K562 (cell line): ENCODE results near the gene SLC9A2. TPM values are rescaled to one million over a fixed set of nuclear protein-coding genes. Genes with fewer than 3 reads are reported as not detected.

Experiments
- ATAC-seq: fragments of 200-7000 bp; cut with Tn5 transposase; 3 replicates; pipeline ENCODE4 v1.9.1; 2020; ENCODE audit warnings: moderate library complexity
- BruUV-seq: library from RNA; stranded (reverse); fragments of 400-500 nt; replicated peaks from 2 replicates; lab custom pipeline; 2021; lab: Mats Ljungman, UMichigan
- CTCF ChIA-PET: fragments of 300-600 bp; formaldehyde crosslinking; extraction: SDS; loops from one replicate; lab custom pipeline; 2021; ENCODE audit warnings: low intra/inter-chr PET ratio; lab: Yijun Ruan, JAX
- POLR2A ChIA-PET: fragments of 300-600, 350-650 bp; sonication (Branson Sonifier 250); formaldehyde crosslinking; extraction: SDS; loops from one replicate; lab custom pipeline; 2021; ENCODE audit warnings: antibody characterized with exemption, inconsistent platforms; lab: Yijun Ruan, JAX
- DNase-seq, 4 experiments: peaks; one replicate each; pipeline versions ENCODE4 v3.0.0 to v3.0.0-alpha.2; 2011 to 2018; ENCODE audit warnings: low spot score in 3 of 4, mixed read lengths in 3 of 4; ENCODE audit errors: extremely low read depth in 1 of 4
- FAIRE-seq: peaks from 2 replicates; lab custom pipeline; 2011; peaks lifted over from hg19 to GRCh38; lab: Jason Lieb, UNC
- H2AFZ ChIP-seq: 2 replicates; pipeline ENCODE4 v1.6.0; 2011; ENCODE audit warnings: low read depth, low read length, control low read depth, inconsistent platforms
- H3K27ac ChIP-seq: fragments of 200-600 bp; 3 replicates; pipeline ENCODE4 v1.8.0; 2011; ENCODE audit warnings: low read depth, mild to moderate bottlenecking, control low read depth, inconsistent platforms, low read length, moderate library complexity, mixed read lengths; ENCODE audit errors: extremely low read depth
- H3K27me3 ChIP-seq, 2 experiments: fragments of 300-600 bp in 1 of 2; 2 replicates in 1 of 2; 3 replicates in 1 of 2; pipeline versions ENCODE4 v1.6.0 to v1.8.0; 2011; ENCODE audit warnings: inconsistent platforms in 2 of 2, low read length in 2 of 2, mild to moderate bottlenecking in 1 of 2, mixed read lengths in 1 of 2, moderate library complexity in 1 of 2; ENCODE audit not compliant: control insufficient read depth in 2 of 2, insufficient read depth in 2 of 2
- H3K36me3 ChIP-seq: fragments of 300-600 bp; 3 replicates; pipeline ENCODE4 v1.8.0; 2011; ENCODE audit warnings: mild to moderate bottlenecking, low read length, inconsistent platforms; ENCODE audit not compliant: control insufficient read depth, insufficient read depth
- H3K4me1 ChIP-seq, 2 experiments: fragments of 200-600 bp in 1 of 2; replicated peaks in 1 of 2; 2 replicates in 1 of 2; 3 replicates in 1 of 2; pipeline versions ENCODE4 v1.5.1 to v1.8.0; 2011; ENCODE audit warnings: inconsistent platforms in 2 of 2, low read length in 2 of 2, mild to moderate bottlenecking in 1 of 2, mixed read lengths in 1 of 2, moderate library complexity in 1 of 2; ENCODE audit not compliant: control insufficient read depth in 2 of 2, insufficient read depth in 2 of 2
- H3K4me2 ChIP-seq: 2 replicates; pipeline ENCODE4 v1.6.1; 2011; ENCODE audit warnings: low read length, control low read depth, inconsistent platforms, mixed read lengths; ENCODE audit not compliant: insufficient read depth
- H3K4me3 ChIP-seq: fragments of 200-600 bp; sonication (generic), shearing (Covaris generic); 2 replicates; pipeline ENCODE4 v1.5.1; 2016; ENCODE audit warnings: control low read depth, inconsistent platforms
- H3K79me2 ChIP-seq: fragments of 200-600 bp; 3 replicates; pipeline ENCODE4 v1.8.0; 2011; ENCODE audit warnings: low read length, inconsistent platforms; ENCODE audit not compliant: control insufficient read depth, insufficient read depth
- H3K9ac ChIP-seq, 2 experiments: 2 replicates each; pipeline versions ENCODE4 v1.6.0 to v1.6.1; 2011; ENCODE audit warnings: low read depth in 2 of 2, low read length in 2 of 2, control low read depth in 1 of 2, inconsistent platforms in 1 of 2, mild to moderate bottlenecking in 1 of 2, mixed read lengths in 1 of 2; ENCODE audit not compliant: insufficient read depth in 1 of 2
- H3K9me1 ChIP-seq: one replicate; pipeline ENCODE4 v1.6.0; 2011; ENCODE audit warnings: inconsistent platforms, mild to moderate bottlenecking, low read length, moderate library complexity; ENCODE audit not compliant: control insufficient read depth, insufficient read depth
- H3K9me3 ChIP-seq: replicated peaks from 2 replicates; pipeline ENCODE4 v1.5.1; 2011; ENCODE audit warnings: low read depth, low read length, inconsistent platforms; ENCODE audit not compliant: control insufficient read depth, insufficient read depth
- H4K20me1 ChIP-seq: replicated peaks from 2 replicates; pipeline ENCODE4 v1.6.1; 2011; ENCODE audit warnings: low read length, inconsistent platforms, mixed read lengths; ENCODE audit not compliant: control insufficient read depth, insufficient read depth
- ARID3A ChIP-seq: IDR thresholded peaks from 2 replicates; pipeline ENCODE4 v1.6.1; 2012; ENCODE audit warnings: low read depth, low read length, improper control_type of control experiment, borderline replicate concordance
- ATF4 ChIP-seq: fragments of 450-650 bp; formaldehyde crosslinking; IDR thresholded peaks from 2 replicates; pipeline ENCODE4 v1.4.0; 2022; ENCODE audit warnings: mild to moderate bottlenecking, moderate library complexity
- HDAC8 ChIP-seq: fragments of 450-650 bp; IDR thresholded peaks from 2 replicates; pipeline ENCODE4 v1.6.1; 2016; ENCODE audit warnings: mild to moderate bottlenecking, missing genetic modification characterization, moderate library complexity, missing compliant biosample characterization
- JUNB ChIP-seq: fragments of 450-650 bp; formaldehyde crosslinking; conservative IDR thresholded peaks from 2 replicates; pipeline ENCODE4 v1.4.0; 2020; ENCODE audit warnings: mild to moderate bottlenecking
- MYBL2 ChIP-seq, 2 experiments: fragments of 450-650 bp in 1 of 2; sonication (generic) in 1 of 2; formaldehyde crosslinking in 1 of 2; IDR thresholded peaks; 2 replicates each; pipeline versions ENCODE4 v1.6.1 to v1.8.1; 2017 to 2022; ENCODE audit warnings: borderline replicate concordance in 1 of 2, inconsistent platforms in 1 of 2, low read depth in 1 of 2, mild to moderate bottlenecking in 1 of 2, missing genetic modification reagents in 1 of 2, moderate library complexity in 1 of 2
- RNF2 ChIP-seq: sonication (generic); IDR thresholded peaks from 2 replicates; pipeline ENCODE4 v1.6.1; 2016
- THRA ChIP-seq: fragments of 450-650 bp; IDR thresholded peaks from 2 replicates; pipeline ENCODE4 v1.6.1; 2017; ENCODE audit warnings: mild to moderate bottlenecking, moderate library complexity
- ZNF133 ChIP-seq: fragments of 250-450 bp; sonication (Bioruptor Pico); IDR thresholded peaks from 2 replicates; pipeline ENCODE4 v1.4.0; 2020; ENCODE audit warnings: mild to moderate bottlenecking
- ZNF395 ChIP-seq: fragments of 200-800 bp; sonication (Bioruptor generic); IDR thresholded peaks from 2 replicates; pipeline ENCODE4 v1.6.1; 2017; ENCODE audit warnings: missing genetic modification characterization, missing compliant biosample characterization
- WGBS: fragments of 100-300 bp; shearing (Covaris generic); methylation state at CpG from one replicate; pipeline ENCODE4 v1.1.6; 2016; ENCODE audit warnings: low coverage, mixed read lengths; ENCODE audit not compliant: insufficient coverage; ENCODE audit errors: missing lambda C conversion rate; 5-methylcytosine and 5-hydroxymethylcytosine counted together
- in situ Hi-C: fragments of 300-500 bp; cut with MboI; formaldehyde crosslinking; loops from 4 replicates; pipeline ENCODE4 v1.15.0; 2018; ENCODE audit warnings: inconsistent platforms, mixed read lengths
- intact Hi-C: fragments of 100-400 bp; cut with micrococcal nuclease; formaldehyde crosslinking; loops from 2 replicates; pipeline ENCODE4 v1.14.2; 2022
- polyA plus RNA-seq, 8 experiments: library from polyadenylated mRNA; depleted of rRNA in 4 of 8; stranded (reverse) in 5 of 8; unstranded in 3 of 8; fragments of >200 nt; fragmentation: Nextera tagmentation in 2 of 8; fragmentation: Illumina TruSeq in 1 of 8; extraction: Ambion mirVana in 2 of 8; extraction: Trizol in 1 of 8; gene quantifications; 2 replicates each; pipeline versions ENCODE4 v1.2.1 to v1.2.3, GENCODE V29; 2011 to 2014; ENCODE audit warnings: inconsistent platforms in 1 of 8, missing spikeins in 1 of 8
- total RNA-seq, 7 experiments: library from RNA; depleted of rRNA in 6 of 7; stranded (reverse); fragments of >200 nt in 6 of 7; fragmentation: Illumina TruSeq in 2 of 7; extraction: Trizol in 2 of 7; gene quantifications; 2 replicates each; pipeline versions ENCODE4 v1.2.1 to v1.2.3, GENCODE V29; 2011 to 2021; ENCODE audit warnings: low replicate concordance in 1 of 7
- TF ChIP-seq, protein P1 (sequence below): fragments of 450-650 bp; IDR thresholded peaks from 2 replicates; pipeline ENCODE4 v1.6.1; 2018; ENCODE audit not compliant: partially characterized antibody

The SLC9A2 gene
- total and polyA plus RNA-seq, 9 of the 15 experiments (the other 6 are each of a cell fraction or from before 2014, with no cell fraction given), result 0.45 to 3.3 (median 1.6) TPM

DNA sequence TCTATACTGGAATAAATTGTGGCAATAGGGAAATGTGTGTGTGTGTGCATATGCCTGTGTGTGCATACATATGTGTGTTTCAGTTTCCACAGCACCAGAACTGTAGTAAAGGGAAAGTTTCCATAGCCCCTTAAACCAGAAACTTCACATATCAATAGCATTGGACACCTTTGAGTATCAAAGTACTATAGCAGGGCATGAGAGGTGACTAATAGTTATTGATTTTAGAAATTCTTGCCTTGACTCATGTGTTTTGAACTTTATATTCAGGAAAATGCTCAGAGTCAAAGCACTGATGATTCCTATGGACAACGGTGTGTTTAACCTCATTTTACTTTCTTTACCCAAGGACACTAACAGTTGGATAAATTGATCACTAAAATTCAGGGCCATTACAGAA, 50.0 kb downstream of the SLC9A2 start (continued):
- no peak for TF ChIP-seq THRA
- TF ChIP-seq, protein P1, sequence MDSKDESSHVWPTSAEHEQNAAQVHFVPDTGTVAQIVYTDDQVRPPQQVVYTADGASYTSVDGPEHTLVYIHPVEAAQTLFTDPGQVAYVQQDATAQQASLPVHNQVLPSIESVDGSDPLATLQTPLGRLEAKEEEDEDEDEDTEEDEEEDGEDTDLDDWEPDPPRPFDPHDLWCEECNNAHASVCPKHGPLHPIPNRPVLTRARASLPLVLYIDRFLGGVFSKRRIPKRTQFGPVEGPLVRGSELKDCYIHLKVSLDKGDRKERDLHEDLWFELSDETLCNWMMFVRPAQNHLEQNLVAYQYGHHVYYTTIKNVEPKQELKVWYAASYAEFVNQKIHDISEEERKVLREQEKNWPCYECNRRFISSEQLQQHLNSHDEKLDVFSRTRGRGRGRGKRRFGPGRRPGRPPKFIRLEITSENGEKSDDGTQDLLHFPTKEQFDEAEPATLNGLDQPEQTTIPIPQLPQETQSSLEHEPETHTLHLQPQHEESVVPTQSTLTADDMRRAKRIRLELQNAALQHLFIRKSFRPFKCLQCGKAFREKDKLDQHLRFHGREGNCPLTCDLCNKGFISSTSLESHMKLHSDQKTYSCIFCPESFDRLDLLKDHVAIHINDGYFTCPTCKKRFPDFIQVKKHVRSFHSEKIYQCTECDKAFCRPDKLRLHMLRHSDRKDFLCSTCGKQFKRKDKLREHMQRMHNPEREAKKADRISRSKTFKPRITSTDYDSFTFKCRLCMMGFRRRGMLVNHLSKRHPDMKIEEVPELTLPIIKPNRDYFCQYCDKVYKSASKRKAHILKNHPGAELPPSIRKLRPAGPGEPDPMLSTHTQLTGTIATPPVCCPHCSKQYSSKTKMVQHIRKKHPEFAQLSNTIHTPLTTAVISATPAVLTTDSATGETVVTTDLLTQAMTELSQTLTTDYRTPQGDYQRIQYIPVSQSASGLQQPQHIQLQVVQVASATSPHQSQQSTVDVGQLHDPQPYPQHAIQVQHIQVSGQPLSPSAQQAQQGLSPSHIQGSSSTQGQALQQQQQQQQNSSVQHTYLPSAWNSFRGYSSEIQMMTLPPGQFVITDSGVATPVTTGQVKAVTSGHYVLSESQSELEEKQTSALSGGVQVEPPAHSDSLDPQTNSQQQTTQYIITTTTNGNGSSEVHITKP, result no peak

DNA sequence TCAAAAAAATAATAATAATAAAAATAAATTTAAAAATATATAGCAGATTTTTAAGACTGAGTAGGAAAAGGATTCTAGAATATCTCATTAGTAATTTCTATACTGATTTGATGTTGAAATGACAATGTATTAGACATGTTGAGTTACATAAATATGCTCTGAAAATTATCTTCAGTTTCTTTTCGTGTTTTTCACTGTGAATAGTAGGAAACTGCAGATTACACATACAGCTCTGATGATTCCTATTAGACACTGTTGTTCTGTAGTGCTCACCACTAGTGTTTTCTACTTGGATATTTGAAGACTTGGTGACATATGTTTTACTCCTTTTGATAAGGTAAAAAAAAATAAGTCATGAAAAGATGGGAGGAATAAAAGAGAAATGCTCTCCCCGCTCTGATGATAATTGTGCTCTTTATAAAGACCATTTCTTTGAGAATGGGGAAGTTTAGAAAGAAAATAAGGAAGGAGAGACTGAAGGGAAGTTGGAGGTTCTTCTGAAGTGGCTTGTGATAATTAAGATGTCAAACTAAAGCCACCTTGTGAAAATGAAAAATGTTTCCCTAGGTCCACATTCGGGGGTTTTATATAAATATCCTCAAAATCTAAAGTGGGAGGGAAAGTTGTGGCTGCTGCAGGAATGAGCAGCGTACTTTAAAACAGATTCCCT, 52.9 kb downstream of the SLC9A2 start:
- Histone ChIP-seq H3K27ac (no peak overlapping the region), H3K9me1 (no peaks in the 10 kb centered on the region), H3K4me3 (no peak overlapping the region), H3K4me2 (no peak overlapping the region), H3K27me3 (no peaks in the 10 kb centered on the region), H2AFZ (no peak overlapping the region), H3K36me3 (no peaks in the 10 kb centered on the region; the same call in 2 of the 3 replicates), H3K4me1 (no peaks in the 10 kb centered on the region; a peak in 1 of 5 replicates), H3K9ac (no peak overlapping the region), H3K9me3 (no peaks in the 10 kb centered on the region), H4K20me1 (no peaks in the 10 kb centered on the region), H3K79me2 (no peaks in the 10 kb centered on the region)
- ChIA-PET POLR2A (no interaction called here), CTCF (no interaction called here)
- 26% methylated on average over 4 of the region's 4 CpGs for WGBS
- intact Hi-C loops, result no loop called here
- in situ Hi-C loops, result no loop called here
- no peak for ATAC-seq
- no peak for DNase-seq
- BruUV-seq, result no TSS peak
- FAIRE-seq, result peak; percentile 48
- TF ChIP-seq RNF2 (no peak), HDAC8 (tag) (no peak), ZNF395 (no peak), JUNB (no peak), MYBL2 (IDR thresholded peaks at IDR 0.05; ENCODE audit: low read depth) (no peak), MYBL2 (CRISPR knock-in tag; IDR thresholded peaks at IDR 0.05; ENCODE audit: borderline replicate concordance) (no peak), ZNF133 (CRISPR knock-in tag) (no peak), ATF4 (CRISPR knock-in tag) (no peak), ARID3A (no peak)
